Parathyroid adenoma (tissue), 2 donors: ENCODE results near the gene PMVK.

ENCODE experiments used
- H2AFZ ChIP-seq: fragments of 300-600 bp; sonication (generic); one replicate; pipeline ENCODE4 v1.7.0; 2017; ENCODE audit warnings: antibody characterized with exemption, mild to moderate bottlenecking
- H3K27ac ChIP-seq: fragments of 300-600 bp; sonication (generic); one replicate; pipeline ENCODE4 v1.7.0; 2017
- H3K27me3 ChIP-seq: fragments of 300-600 bp; sonication (generic); one replicate; pipeline ENCODE4 v1.7.0; 2017; ENCODE audit warnings: low read length; ENCODE audit not compliant: control insufficient read depth, insufficient read depth
- H3K36me3 ChIP-seq: fragments of 300-600 bp; sonication (generic); one replicate; pipeline ENCODE4 v1.7.0; 2017; ENCODE audit warnings: low read length; ENCODE audit not compliant: control insufficient read depth, insufficient read depth
- H3K4me1 ChIP-seq: fragments of 300-600 bp; sonication (generic); one replicate; pipeline ENCODE4 v1.7.0; 2017; ENCODE audit warnings: control low read depth
- H3K4me2 ChIP-seq: fragments of 300-600 bp; sonication (generic); one replicate; pipeline ENCODE4 v1.7.0; 2017; ENCODE audit warnings: low read length
- H3K4me3 ChIP-seq: fragments of 300-600 bp; sonication (generic); one replicate; pipeline ENCODE4 v1.7.0; 2017; ENCODE audit warnings: low read depth, low read length
- H3K79me2 ChIP-seq: fragments of 300-600 bp; sonication (generic); one replicate; pipeline ENCODE4 v1.7.0; 2017; ENCODE audit warnings: control low read depth
- H3K9ac ChIP-seq: fragments of 300-600 bp; sonication (generic); one replicate; pipeline ENCODE4 v1.7.0; 2017; ENCODE audit warnings: mild to moderate bottlenecking
- H3K9me3 ChIP-seq: fragments of 300-600 bp; sonication (generic); one replicate; pipeline ENCODE4 v1.7.0; 2017; ENCODE audit warnings: low read length; ENCODE audit not compliant: control insufficient read depth
- TF ChIP-seq, protein P1 (sequence below): fragments of 300-600 bp; sonication (generic); IDR thresholded peaks from one replicate; pipeline ENCODE4 v1.7.0; 2017; ENCODE audit warnings: antibody characterized with exemption, mild to moderate bottlenecking
- donor health status: primary hyperparathyroidism.

The PMVK gene

DNA sequence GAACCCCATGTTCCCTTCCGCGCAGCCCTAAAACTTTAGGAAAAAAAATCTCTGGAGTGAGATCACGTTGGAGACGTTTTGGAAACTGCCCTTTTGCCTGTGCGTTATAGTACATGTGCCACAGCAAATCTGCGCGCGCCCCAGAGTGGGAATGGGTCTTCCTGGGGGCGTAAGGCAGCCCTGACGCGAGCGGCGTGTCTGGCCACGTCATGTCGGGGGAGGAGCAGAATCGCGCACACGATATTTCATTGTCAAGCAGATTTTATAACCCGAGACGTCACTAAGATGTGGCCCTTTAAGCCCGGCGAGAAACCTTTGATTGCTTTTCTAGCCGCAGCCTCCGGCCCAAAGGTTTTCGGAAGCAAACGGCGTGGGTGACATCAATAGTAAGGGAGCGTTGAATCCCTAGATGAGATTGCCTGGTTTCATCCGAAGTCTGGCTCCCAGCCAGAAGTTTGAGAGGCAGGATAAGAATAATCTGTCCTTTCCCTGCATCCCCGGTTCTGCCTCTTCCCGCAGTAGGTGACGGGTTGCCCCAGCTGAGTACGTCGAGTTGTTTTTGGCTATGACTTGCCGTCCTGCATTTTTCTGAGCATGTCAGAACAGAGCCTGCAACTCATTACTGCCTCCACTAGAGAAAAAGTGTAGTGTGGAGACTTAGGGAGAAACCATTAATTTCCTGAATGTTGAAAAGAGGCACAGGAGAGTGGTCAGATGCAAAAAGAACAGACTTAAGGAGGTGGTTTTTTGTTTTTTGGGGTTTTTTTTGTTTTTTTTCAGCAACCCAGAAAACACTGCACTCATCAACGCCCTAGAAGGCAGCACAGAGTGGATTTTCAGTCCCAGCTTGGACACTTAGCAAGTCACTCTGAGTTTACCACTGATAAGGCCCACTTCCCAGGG lies 817 bp upstream of the PMVK start:
- H3K9me3 ChIP-seq = no peaks in the 10 kb centered on the region
- peak overlapping the region; percentile 80 for H3K4me2 ChIP-seq
- H3K4me3 ChIP-seq = peak overlapping the region; percentile 88
- TF ChIP-seq, protein P1, sequence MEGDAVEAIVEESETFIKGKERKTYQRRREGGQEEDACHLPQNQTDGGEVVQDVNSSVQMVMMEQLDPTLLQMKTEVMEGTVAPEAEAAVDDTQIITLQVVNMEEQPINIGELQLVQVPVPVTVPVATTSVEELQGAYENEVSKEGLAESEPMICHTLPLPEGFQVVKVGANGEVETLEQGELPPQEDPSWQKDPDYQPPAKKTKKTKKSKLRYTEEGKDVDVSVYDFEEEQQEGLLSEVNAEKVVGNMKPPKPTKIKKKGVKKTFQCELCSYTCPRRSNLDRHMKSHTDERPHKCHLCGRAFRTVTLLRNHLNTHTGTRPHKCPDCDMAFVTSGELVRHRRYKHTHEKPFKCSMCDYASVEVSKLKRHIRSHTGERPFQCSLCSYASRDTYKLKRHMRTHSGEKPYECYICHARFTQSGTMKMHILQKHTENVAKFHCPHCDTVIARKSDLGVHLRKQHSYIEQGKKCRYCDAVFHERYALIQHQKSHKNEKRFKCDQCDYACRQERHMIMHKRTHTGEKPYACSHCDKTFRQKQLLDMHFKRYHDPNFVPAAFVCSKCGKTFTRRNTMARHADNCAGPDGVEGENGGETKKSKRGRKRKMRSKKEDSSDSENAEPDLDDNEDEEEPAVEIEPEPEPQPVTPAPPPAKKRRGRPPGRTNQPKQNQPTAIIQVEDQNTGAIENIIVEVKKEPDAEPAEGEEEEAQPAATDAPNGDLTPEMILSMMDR = peak; percentile 13
- H3K27me3 ChIP-seq = no peaks in the 10 kb centered on the region
- no peaks in the 10 kb centered on the region for H3K36me3 ChIP-seq
- H3K9ac ChIP-seq = peak overlapping the region; percentile 61
- H3K27ac ChIP-seq = peak overlapping the region; percentile 99
- peaks cover 24% of the 10 kb centered on the region for H3K4me1 ChIP-seq
- H3K79me2 ChIP-seq = no peaks in the 10 kb centered on the region
- peak overlapping the region; percentile 85 for H2AFZ ChIP-seq

DNA sequence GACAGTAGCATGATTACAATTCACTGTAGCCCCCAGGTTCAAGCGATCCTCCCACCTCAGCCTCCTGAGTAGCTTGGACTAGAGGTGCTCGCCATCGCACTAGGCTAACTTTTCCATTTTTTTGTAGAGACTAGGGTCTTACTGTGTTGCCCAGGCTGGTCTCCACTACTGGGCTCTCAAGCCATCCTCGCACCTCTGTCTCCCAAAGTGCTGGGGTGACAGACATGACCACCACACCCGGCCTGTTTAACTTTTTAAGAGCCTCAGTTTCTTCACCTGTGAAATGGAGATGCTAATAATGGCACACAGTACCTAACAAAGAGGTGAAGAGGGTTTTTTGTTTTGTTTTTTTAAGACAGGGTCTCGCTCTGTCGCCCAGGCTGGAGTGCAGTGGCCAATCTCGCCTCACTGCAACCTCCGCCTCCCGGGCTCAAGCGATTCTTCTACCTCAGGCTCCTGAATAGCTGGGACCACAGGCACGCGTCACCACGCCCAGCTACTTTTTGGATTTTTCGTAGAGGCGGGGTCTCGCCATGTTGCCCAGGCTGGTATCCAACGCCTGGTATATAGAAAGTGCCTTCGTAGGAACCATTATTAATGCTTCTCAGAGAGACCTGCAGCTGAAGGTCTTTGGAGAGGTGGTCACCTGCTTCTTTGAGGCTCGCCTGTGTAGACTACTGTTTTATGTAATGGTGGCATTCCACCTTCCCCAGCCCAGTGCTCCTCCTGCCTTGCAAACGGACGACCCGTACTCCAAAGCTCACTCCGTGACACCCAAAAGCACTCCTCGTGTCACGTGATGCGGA lies 567 bp downstream of the PMVK start:
- Histone ChIP-seq H3K27ac (peak overlapping the region; percentile 99), H3K4me3 (peak overlapping the region; percentile 88), H3K36me3 (no peaks in the 10 kb centered on the region), H3K4me1 (peaks cover 11% of the 10 kb centered on the region), H2AFZ (peak overlapping the region; percentile 85), H3K9me3 (no peaks in the 10 kb centered on the region), H3K4me2 (peak overlapping the region; percentile 80), H3K27me3 (no peaks in the 10 kb centered on the region), H3K9ac (no peak overlapping the region), H3K79me2 (no peaks in the 10 kb centered on the region)
- TF ChIP-seq, protein P1 = no peak

DNA sequence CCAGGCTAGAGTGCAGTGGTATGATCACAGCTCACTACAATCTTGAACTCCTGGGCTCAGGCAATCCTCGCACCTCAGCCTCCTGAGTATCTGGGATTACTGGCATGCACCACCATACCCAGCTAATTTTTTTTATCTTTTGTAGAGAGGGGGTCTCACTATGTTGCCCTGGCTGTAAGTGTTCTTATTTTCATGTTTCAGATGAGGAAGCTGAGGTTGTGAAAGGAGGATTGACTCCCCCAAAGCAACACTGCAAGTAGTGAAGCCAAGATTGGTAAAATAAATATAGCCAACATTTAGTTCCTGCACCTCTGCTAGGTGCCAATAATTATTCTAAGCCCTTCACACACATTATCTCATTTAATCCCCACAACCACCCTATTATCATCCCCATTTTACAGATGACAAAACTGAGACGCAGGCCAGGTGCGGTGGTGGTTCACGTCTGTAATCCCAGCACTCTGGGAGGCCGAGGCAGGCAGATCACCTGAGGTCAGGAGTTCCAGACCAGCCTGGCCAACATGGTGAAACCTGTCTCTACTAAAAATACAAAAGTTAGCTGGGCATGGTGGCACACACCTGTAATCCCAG lies 2.1 kb downstream of the PMVK start:
- H2AFZ ChIP-seq = no peak overlapping the region
- TF ChIP-seq, protein P1 = no peak
- H3K9me3 ChIP-seq = no peaks in the 10 kb centered on the region
- no peaks in the 10 kb centered on the region for H3K36me3 ChIP-seq
- peaks cover 11% of the 10 kb centered on the region for H3K4me1 ChIP-seq
- no peak overlapping the region for H3K9ac ChIP-seq
- no peak overlapping the region for H3K4me2 ChIP-seq
- no peak overlapping the region for H3K27ac ChIP-seq
- no peaks in the 10 kb centered on the region for H3K27me3 ChIP-seq
- no peak overlapping the region for H3K4me3 ChIP-seq
- H3K79me2 ChIP-seq = no peaks in the 10 kb centered on the region

DNA sequence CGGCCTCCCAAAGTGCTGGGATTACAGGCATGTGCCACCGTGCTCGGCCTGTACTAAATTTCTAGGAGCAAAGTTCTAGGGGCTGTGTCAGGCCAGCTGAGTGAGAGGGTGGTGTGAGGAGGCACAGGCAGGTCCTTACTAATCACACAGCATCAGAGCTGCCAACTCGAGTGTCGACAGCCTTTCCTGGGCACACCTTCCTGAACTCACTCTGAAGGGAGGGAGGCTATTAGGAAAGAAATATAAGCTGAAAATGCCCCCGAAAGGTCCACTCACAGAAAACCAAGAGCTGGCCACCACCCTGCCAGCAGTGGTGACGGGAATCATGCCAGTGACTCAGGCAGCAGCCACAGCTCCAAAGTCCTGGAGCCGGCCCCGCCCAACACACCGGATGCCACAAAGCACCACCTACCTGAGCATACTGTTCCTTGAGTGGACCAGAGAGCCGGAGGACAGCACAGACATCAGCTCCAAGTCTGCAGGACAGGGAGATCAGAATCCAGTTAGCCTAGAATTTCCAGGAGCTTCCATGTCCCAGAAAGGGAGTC lies 4.5 kb downstream of the PMVK start:
- H3K4me1 ChIP-seq = peaks cover 4% of the 10 kb centered on the region
- TF ChIP-seq, protein P1 = no peak
- H3K36me3 ChIP-seq = no peaks in the 10 kb centered on the region
- H3K9me3 ChIP-seq = no peaks in the 10 kb centered on the region
- no peak overlapping the region for H3K27ac ChIP-seq
- H3K79me2 ChIP-seq = no peaks in the 10 kb centered on the region
- H3K4me3 ChIP-seq = no peak overlapping the region
- no peak overlapping the region for H3K4me2 ChIP-seq
- no peaks in the 10 kb centered on the region for H3K27me3 ChIP-seq
- H3K9ac ChIP-seq = no peak overlapping the region
- H2AFZ ChIP-seq = no peak overlapping the region
